Measurements from ENCODE around the gene TIFAB.

DNA sequence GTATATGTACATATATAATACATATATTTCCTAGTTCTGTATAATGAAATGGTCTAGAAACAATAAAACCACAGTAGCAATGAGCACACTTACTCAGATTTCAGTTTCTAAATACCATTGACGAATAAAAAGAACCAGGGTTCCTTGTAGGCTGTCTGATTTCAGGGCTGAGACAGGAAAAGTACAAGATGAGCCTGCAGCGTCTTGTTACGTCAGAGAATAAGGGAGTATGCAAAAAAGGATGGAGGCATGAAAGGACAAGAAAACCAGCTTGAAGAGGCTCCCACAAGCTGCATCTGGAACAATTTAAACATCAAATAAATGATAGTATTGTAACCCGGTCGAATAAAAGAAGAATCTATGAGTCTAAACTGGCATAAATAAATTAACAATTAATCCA lies 17.8 kb upstream of the TIFAB start:
- TF ChIP-seq, protein P1, sequence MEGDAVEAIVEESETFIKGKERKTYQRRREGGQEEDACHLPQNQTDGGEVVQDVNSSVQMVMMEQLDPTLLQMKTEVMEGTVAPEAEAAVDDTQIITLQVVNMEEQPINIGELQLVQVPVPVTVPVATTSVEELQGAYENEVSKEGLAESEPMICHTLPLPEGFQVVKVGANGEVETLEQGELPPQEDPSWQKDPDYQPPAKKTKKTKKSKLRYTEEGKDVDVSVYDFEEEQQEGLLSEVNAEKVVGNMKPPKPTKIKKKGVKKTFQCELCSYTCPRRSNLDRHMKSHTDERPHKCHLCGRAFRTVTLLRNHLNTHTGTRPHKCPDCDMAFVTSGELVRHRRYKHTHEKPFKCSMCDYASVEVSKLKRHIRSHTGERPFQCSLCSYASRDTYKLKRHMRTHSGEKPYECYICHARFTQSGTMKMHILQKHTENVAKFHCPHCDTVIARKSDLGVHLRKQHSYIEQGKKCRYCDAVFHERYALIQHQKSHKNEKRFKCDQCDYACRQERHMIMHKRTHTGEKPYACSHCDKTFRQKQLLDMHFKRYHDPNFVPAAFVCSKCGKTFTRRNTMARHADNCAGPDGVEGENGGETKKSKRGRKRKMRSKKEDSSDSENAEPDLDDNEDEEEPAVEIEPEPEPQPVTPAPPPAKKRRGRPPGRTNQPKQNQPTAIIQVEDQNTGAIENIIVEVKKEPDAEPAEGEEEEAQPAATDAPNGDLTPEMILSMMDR (IDR thresholded peaks at IDR 0.05; ENCODE audit: poor library complexity, severe bottlenecking) = no peak
- TF ChIP-seq MXI1 (conservative IDR thresholded peaks at IDR 0.05; ENCODE audit: poor library complexity, severe bottlenecking) (no peak), RAD21 (conservative IDR thresholded peaks at IDR 0.05) (no peak), POLR2AphosphoS5 (IDR thresholded peaks at IDR 0.05) (no peak), EP300 (conservative IDR thresholded peaks at IDR 0.05; ENCODE audit: poor library complexity, severe bottlenecking) (no peak), SMC3 (conservative IDR thresholded peaks at IDR 0.05; ENCODE audit: poor library complexity) (no peak), EZH2 (IDR thresholded peaks at IDR 0.05; ENCODE audit: borderline replicate concordance, insufficient read depth, low read length, poor library complexity, severe bottlenecking) (no peak), TAF1 (IDR thresholded peaks at IDR 0.05; ENCODE audit: low read depth) (no peak)
- TF ChIP-seq, protein P2, sequence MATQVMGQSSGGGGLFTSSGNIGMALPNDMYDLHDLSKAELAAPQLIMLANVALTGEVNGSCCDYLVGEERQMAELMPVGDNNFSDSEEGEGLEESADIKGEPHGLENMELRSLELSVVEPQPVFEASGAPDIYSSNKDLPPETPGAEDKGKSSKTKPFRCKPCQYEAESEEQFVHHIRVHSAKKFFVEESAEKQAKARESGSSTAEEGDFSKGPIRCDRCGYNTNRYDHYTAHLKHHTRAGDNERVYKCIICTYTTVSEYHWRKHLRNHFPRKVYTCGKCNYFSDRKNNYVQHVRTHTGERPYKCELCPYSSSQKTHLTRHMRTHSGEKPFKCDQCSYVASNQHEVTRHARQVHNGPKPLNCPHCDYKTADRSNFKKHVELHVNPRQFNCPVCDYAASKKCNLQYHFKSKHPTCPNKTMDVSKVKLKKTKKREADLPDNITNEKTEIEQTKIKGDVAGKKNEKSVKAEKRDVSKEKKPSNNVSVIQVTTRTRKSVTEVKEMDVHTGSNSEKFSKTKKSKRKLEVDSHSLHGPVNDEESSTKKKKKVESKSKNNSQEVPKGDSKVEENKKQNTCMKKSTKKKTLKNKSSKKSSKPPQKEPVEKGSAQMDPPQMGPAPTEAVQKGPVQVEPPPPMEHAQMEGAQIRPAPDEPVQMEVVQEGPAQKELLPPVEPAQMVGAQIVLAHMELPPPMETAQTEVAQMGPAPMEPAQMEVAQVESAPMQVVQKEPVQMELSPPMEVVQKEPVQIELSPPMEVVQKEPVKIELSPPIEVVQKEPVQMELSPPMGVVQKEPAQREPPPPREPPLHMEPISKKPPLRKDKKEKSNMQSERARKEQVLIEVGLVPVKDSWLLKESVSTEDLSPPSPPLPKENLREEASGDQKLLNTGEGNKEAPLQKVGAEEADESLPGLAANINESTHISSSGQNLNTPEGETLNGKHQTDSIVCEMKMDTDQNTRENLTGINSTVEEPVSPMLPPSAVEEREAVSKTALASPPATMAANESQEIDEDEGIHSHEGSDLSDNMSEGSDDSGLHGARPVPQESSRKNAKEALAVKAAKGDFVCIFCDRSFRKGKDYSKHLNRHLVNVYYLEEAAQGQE (IDR thresholded peaks at IDR 0.05; ENCODE audit: borderline replicate concordance) = no peak

Measured in neural cell (in vitro differentiated cells).